ENCODE measurements around the gene UNC45B.
"Not testable (repeated sequence)": the region's sequence is repeated elsewhere in the genome, so short reads cannot be mapped to it uniquely, and the experiment has no call there.

Gene UNC45B

DNA sequence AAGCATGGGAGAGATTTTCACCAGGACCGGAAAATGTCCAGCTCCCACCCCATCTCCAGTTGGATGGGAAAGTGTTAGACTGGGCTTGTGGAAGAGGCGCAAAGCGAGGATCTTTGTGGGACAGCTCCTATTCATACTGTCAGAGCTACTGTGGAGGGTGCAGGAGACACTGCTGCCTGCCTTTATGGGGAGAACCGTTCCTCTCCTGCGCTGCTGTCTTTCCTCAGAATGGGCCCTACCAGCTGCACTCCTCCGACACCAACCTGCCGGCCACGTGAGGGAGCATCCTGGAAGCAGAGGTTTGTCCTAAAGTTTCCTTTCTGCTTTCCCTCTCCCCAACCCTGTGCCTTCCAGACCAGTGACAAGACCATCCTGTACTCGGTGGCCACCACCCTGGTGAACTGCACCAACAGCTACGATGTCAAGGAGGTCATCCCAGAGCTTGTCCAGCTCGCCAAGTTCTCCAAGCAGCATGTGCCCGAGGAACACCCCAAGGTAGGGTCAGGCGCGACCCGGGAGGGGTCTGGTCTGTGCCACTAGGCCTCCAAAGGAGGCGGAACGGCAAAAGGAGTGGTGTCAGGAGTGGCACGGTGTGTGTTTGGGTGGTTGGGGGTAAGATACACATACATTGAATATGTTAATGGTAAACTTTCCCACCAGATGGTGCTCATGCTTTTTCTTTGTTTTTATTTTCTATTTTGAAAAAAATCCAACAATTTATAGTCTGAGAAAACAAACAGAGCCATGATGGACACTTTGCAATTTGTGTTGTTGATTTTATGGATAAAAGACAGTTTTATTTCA lies 23.6 kb downstream of the UNC45B start:
- no peak for DNase-seq

DNA sequence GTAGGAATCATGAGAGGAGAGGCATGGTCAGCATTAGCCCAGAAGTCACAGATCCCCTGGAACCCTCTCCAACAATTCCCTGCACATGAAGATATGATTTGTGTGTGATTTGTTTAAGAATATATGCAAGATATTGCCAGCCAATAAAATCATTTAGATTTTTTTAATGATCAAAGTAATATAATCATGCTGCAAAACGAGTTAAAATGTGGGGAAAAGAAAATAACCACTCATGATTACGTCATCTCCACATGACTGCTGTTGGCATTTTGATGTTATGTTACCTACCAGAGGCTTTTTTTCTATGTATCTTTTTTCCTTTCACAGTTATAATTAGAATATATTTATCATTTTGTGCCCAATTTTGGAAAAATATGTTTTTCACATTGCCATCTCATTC lies 24.2 kb downstream of the UNC45B start:
- no peak for DNase-seq

DNA sequence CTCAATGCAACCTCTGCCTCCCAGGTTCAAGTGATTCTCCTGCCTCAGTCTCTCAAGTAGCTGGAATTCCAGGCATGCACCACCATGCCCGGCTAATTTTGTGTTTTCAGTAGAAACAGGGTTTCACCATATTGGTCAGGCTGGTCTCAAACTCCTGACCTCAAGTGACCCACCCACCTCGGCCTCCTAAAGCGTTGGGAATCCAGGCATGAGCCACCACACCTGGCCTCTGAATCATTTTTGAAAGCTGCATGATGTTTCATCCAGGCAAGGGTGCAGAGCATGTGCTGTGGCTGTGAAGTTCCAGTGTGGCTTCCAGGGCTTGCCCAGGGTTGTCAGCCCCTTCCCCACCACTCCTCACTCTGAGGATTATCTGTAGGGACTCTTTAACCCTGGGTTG lies 24.7 kb downstream of the UNC45B start:
- not testable (repeated sequence) for DNase-seq

DNA sequence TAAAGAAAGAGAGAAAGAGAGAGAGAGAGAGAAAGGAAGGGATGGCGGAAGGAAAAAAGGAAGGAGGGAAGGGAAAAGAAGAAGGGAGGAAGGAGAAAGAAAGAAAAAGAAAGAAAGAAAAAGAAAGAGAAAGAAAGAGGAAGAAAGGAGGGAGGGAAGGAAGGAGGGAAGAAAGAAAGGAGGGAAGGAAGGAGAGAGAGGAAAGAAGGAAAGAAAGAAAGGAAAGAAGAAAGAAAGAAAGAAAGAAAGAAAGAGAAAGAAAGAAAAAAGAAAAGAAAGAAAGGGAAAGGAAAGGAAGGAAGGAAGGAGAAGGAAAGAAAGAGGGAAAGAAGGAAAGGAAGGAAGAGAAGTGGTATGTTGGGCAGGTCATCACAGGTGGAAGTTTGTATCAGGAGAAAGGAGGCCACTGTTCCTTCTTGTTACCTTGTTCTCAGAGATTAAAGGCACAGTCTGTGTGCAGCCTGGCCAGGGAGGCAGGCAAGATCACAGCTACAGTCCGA lies 27.3 kb downstream of the UNC45B start:
- no peak for DNase-seq

DNA sequence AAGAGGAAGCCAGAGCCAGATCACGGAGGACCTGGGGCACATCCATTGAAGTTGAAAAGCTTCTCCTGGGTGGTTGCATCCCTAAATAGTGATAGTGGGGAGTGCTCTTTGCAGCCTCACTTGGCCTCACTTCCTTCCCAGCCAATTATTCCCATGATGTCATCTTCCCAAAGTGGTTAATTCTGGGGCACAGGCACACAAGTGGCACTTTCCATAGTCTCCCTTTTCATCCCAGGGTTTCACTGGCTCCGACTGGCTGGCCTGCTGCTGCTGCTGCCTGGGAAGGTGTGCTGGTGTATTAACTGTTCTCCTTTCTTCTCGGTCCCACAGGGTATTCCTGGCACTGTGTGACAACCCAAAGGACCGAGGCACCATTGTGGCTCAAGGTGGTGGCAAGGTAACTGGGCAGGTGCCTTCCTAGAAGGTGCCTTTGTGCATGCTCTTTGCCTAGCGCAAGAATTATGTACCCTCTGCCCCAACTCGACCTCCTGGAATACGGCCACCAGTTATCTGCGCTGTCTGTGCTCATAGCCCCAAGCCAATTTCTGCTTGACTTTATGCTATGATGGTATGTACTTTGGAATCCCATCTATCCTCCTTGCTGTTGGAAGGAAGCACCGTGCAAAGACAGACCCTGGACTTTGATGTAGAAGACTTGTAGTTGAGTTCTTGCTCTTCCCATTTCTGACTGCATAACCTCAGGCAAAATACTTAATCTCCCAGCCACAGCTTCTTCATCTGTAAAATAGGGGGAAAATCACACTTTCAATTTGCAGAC lies 28.2 kb downstream of the UNC45B start:
- DNase-seq, result no peak

DNA sequence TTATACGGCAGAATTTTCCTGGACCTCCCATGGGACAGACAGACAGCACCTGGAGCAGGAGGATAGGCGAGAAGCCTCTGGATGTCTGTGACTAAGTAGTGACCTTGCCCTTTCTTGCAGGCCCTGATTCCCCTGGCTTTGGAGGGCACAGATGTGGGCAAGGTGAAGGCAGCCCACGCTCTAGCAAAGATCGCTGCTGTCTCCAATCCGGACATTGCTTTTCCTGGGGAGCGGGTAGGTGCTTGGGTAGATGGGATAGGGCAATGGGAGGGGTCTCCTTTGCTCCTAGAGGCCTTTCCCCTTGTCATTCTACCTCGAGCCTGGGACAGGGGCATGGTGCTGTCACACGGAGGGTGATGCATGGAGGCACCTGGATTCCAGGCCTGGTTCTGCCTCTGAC lies 29.3 kb downstream of the UNC45B start:
- DNase-seq, result no peak

DNA sequence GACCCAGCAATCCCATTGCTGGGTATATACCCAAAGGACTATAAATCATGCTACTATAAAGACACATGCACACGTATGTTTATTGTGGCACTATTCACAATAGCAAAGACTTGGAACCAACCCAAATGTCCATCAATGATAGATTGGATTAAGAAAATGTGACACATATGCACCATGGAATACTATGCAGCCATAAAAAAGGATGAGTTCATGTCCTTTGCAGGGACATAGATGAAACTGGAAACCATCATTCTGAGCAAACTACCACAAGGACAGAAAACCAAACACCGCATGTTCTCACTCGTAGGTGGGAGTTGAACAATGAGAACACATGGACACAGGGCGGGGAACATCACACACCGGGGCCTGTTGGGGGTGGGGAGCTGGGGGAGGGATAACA lies 31.8 kb downstream of the UNC45B start:
- DNase-seq, result not testable (repeated sequence)

DNA sequence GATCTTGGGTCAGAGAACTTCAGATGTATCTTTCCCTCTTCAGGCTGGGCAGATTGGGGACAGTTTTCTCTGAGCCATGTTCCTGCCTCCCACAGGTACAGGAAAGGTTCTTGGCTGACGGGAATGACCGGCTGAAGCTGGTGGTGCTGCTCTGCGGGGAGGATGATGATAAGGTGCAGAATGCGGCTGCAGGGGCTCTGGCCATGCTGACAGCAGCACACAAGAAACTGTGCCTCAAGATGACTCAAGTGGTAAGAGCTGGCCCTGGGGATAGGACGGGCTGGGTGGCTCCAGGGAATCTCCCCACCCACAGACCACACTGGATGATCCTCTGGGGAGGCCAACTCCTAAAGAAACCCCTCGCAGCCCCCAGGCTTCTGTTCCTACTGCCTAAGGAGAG lies 35.7 kb downstream of the UNC45B start:
- no peak for DNase-seq

DNA sequence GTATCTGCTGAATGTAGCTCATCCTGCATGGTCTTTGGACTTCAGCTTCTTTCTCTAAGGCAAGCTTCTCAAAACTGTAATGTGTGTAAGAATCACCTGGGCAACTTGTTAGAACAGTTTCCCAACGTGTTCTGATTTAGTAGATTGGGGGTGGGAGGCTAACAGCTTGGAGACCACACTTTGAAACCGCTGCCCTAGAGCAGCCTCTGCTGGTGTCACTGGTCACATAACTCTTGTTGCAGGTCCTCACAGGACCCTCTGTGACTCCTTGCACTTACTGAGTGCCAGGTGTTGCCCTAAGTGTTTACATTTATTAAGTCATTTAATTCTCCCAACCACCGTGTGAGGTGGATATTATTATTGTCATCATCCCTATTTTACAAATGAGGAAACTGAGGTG lies 36.7 kb downstream of the UNC45B start:
- no peak for DNase-seq

DNA sequence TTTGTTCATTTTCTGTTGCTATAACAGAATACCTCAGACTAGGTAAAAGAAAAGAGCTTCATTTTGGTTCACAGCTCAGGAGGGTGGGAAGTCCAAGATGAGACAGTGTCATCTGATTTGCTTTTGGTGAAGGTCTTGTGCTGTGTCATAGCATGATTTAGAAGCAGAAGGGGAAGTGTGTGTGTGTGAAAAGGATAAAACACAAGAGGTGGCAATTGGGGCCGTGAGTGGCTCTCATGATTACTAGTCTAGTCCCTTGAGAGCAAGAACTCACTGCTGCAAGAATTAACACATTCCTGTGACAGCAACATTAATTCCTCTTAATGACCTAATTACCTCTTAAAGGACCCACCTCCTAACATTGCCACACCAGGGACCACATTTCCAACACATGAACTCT lies 38.2 kb downstream of the UNC45B start:
- DNase-seq, result no peak

DNA sequence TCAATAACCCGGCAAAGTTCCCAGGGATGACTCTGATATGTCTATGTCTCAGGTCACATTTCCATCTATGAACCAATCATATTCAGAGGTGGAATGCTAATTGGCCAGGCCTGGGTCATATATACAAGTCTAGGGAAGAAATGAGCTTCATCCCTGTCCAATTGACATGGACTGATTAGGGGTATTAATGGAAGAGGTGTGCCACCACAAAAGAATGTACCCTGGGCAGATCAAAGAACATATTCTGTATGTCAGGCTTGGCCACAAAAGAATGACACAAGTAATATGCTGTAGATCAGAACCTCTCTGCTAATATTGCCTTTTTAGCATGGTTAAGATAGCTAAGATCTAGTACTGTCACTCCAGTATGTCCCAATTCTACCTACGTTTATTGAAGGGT lies 39.9 kb downstream of the UNC45B start:
- no peak for DNase-seq

DNA sequence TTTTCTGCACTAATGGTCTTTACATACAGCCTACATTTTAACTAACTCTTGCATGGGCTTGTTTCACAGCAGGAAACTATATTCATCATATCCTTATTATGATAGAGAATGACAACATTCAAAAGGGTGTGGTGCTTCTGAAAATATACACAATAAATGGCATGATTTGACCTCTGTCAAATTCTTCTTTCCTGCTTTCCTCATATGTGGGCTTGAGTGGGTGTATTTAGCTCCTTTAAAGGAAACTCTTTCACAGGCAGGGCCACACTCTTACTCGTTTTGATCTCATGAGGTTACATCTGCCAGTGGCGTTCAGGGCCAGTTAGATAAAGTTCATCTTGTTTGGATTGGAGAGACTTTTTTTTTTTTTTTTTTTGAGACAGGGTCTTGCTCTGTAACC lies 40.5 kb downstream of the UNC45B start:
- no peak for DNase-seq

DNA sequence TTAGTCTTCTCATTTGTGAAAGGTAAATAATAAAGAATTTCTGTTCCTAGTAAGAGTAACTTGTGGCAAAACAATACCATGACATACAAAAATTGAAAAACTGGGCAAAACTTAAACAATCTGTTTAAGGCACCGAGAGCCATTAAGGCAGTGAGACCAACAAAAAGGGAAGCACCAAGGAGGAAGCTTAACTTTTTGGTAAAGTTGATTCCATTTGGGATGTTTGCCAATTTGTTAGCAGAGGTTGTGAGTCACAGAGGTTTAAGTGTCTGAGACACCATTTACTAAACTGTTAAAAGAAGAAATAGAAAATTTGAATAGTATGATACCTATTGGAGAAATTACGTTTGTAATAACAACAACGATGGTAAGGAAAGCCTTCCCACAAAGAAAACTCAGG lies 41.7 kb downstream of the UNC45B start:
- DNase-seq, result no peak

DNA sequence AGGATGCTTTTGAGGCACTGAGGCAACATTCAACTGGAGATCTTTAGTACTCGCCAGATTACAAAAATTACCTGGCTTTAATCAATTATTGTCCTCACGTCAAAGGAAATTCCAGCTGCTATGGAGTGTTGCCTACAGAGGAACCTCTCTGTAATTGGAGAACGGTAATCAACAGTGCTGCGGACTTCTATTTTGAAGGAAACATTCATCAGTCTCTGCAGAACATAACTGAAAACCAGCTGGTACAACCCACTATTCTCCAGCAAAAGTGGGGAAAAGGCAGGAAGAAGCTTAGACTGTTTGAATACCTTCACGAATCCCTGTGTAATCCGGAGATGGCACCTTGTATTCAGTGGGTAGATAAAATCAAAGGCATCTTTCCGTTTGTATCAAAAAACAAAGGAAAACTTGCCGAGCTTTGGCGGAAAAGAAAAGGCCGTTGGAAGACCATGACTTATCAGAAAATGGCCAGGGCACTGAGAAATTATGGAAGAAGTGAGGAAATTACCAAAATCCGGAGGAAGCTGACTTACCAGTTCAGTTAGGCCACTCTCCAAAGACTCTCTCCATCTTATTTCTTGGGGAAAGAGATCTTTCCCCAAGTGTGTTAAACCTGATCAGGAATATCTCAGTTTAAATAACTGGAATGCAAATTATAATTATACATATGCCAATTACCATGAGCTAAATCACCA lies 43.5 kb downstream of the UNC45B start:
- DNase-seq, result no peak

DNA sequence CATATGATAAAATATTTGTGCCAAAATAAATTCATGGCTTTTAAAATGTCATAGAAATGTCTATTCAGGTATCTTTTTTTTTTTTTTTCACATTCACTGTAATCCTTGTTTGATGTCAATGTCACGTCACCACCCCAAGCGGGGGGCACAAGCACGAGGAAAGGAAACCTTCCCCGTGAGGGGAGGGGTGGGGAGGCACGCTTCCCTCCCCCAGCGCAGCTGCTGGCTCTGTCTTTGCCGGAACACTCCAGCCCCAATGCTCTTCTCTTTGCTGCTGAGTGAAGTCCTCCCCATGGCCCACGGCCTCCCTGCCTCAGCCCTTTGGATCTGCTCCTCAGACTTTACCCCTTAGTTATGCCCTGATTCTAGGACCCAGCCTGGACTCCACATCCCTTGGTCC lies 45.1 kb downstream of the UNC45B start:
- no peak for DNase-seq

DNA sequence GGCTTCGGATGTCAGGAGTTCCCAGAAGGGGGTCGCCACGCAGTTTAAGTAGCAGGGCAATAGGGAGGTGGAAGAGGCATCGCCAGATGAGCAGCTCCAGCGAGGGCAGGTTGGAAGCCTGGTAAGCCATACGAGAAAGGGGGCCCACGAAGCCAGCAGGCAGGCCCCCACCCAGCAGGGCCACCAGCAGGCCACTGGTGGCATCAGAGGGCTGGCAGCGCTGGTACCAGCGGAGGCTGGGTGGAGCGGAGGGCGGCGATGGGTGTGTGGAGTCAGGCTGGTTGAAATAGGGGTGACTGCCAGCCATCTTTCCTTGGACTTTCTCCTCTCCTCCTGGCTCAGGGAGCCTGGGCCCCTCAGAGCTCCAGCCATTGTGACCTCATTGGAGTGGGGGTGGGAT lies 46.4 kb downstream of the UNC45B start, which contains the start of gene SLC35G3:
Gene SLC35G3, minus strand, starts transcription at position 393 of the 400 bp plus-strand sequence. Its CDS starts 86 bp downstream, at position 307.
- not testable (repeated sequence) for DNase-seq

DNA sequence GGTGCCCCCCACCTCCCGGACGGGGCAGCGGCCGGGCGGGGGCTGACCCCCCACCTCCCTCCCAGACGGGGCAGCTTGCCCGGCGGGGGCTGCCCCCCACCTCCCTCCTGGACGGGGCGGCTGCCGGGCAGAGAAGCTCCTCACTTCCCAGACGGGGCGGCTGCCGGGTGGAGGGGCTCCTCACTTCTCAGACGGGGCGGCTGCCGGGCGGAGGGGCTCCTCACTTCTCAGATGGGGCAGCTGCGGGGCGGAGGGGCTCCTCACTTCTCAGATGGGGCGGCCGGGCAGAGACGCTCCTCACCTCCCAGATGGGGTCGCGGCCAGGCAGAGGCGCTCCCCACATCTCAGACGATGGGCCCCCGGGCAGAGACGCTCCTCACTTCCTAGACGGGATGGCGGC lies 47.4 kb downstream of the UNC45B start:
- DNase-seq, result not testable (repeated sequence)

DNA sequence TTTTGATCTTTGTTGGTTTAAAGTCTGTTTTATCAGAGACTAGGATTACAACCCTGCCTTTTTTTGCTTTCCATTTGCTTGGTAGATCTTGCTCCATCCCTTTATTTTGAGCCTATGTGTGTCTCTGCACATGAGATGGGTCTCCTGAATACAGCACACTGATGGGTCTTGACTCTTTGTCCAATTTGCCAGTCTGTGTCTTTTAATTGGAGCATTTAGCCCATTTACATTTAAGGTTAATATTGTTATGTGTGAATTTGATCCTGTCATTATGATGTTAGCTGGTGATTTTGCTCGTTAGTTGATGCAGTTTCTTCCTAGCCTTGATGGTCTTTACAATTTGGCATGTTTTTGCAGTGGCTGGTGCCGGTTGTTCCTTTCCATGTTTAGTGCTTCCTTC lies 55.0 kb downstream of the UNC45B start:
- DNase-seq, result not testable (repeated sequence)

DNA sequence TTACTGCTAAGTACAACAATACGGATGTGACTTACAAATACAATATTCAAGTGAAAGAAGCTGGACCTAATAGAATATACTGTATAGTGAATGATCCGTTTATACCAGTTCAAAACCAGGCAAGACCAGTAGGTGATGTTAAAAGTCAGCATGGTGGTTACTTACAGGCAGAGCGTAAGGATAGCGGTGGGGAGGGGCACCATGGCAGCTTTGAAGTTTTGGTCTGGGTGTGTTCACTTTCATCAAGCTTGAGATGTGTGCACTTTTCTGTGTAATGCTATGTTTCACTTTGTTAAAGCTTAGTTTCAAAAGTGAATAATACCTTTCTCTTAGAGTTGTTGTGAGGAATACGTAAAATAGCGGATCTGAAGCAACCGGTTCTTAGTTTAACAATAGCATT lies 63.1 kb downstream of the UNC45B start:
- no peak for DNase-seq

DNA sequence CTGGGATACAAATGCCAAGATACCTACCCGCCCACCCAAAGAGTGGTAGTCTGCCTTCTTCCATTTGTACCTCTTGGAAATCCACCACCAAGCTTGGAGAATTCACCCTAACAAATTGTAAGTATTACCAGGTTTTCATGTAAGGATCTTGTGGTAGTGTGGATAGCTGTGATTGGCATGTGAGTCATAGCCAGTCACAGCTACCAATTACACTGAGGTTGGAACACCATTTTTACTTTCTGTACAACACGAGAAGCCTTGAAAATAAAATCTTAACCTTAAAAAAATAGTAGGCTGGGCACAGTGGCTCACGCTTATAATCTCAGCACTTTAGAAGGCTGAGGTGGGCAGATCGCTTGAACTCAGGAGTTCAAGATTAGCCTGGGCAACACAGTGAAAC lies 65.1 kb downstream of the UNC45B start:
- DNase-seq, result no peak

DNA sequence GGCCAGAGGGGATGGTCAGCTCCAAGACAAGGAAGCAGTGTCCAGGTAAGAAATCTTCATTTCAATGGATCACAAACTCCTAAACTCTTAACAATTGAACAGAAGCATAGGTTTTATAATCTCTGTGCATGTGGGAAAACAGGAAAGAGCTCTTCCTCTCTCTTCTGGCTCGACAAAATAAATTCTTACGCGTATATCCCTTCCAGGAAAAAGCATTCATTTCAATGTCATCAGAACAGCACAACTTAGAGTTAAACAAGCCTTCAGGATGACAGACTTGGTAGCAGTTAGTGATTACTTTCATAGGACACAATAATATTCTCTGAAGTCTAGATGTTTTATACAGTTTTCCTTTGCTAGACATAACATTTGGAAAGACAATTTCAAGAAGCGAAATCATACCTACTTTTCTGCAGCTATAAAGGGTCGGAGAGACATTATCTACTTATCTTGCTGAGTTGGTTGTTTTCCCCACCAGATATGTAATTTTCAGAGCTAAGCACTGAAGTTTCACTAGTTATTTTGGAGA lies 65.9 kb downstream of the UNC45B start:
- no peak for DNase-seq

DNA sequence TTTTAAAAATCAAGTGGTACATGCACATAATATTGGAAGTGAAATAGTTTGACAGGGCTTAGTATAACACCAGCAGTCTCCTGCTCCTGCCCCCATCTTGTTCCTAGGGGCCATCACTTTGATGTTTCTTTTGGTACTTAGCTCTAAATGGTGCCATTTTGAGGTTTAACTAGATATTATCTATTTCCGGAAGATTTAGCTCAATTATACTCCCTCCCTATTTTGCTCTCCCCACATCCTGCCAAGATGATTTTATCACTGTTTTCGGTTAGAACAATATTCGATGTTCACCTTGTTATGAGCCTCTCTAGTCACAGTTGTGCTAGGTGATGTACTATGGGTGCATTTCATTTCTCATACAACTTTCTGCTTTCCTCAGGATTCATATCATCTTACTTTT lies 66.6 kb downstream of the UNC45B start:
- no peak for DNase-seq

DNA sequence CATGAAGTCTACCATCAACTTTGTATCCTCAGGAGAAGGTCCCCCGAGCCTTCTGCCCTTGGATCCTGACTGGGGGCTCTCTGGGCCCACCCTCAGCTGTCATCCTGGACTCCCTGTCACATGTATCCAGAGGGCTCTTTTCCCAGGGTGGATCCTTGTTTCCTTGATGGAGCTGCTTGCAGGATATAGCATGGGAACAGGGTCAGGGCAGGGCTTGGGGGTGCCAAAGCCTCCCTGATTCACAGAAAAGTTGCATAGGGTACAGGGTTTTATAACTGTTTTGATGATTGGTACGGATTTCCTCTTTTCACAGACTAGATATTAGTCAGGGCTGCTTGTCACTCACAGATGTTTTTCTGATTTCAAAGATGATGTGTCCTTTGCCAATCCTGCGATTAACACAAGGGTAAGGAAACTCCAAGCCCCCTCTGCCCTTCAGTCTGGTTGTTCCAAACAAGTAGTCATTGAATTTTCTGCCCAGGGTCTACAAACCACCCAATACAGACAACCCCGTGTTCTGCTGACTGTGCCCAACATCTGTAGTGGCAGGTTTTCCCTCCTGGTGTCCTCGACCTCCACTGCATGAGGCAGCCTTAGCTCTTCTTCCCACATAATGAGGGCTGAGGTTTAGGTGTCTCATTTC lies 67.1 kb downstream of the UNC45B start:
- DNase-seq, result no peak
